ENCODE data around the gene ZMIZ2.
"Not testable (repeated sequence)": the region's sequence is repeated elsewhere in the genome, so short reads cannot be mapped to it uniquely, and the experiment has no call there.

ZMIZ2 gene

DNA sequence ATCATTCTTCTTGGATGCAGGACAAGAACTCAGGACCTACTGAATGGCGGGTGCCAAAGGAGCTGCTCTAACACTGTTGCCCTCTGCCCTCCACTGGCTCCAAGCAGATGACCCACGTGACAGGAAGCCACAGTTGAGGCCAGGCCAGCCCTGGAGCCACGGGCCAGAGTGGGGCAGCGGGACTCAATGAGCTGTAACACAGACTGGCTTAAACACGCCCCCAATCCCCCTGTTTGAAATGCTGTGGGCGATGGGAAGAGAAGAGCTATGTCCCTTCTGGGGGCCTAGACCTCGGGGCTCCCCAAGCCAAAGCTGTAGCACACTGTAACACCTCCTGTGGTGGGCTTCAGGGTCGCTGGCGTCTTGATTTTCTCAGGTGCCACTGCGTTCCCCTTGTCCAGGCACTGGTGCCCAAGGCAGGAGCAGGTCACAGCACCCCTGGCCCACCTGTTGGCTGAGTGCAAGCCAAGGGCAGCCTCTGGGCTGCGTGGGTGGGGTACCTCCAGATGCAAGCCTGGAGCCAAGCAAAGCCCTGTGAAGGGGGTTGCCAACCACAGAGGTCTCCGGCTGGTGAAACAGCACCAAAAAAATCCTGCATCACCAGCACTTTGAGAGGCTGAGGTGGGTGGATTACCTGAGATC lies 18.6 kb upstream of the ZMIZ2 start:
- Histone ChIP-seq H2AFZ (ENCODE audit: low read depth, low read length) (no peak overlapping the region), H3K9ac (ENCODE audit: low read length) (no peak overlapping the region), H3K4me2 (ENCODE audit: low read length) (no peak overlapping the region), H3K9me3 (ENCODE audit: insufficient read depth, low read length) (no peaks in the 10 kb centered on the region), H4K20me1 (ENCODE audit: insufficient read depth, low read length) (no peaks in the 10 kb centered on the region), H3K36me3 (replicated peaks; ENCODE audit: low read depth, low read length) (no peaks in the 10 kb centered on the region), H3K27me3 (ENCODE audit: low read depth, low read length) (no peaks in the 10 kb centered on the region), H3K27ac (ENCODE audit: low read length) (no peak overlapping the region), H3K4me3 (ENCODE audit: low read length) (no peak overlapping the region), H3K4me1 (ENCODE audit: low read length) (peaks cover under 1% of the 10 kb centered on the region), H3K79me2 (ENCODE audit: low read length) (no peaks in the 10 kb centered on the region)
- TF ChIP-seq, protein P1, sequence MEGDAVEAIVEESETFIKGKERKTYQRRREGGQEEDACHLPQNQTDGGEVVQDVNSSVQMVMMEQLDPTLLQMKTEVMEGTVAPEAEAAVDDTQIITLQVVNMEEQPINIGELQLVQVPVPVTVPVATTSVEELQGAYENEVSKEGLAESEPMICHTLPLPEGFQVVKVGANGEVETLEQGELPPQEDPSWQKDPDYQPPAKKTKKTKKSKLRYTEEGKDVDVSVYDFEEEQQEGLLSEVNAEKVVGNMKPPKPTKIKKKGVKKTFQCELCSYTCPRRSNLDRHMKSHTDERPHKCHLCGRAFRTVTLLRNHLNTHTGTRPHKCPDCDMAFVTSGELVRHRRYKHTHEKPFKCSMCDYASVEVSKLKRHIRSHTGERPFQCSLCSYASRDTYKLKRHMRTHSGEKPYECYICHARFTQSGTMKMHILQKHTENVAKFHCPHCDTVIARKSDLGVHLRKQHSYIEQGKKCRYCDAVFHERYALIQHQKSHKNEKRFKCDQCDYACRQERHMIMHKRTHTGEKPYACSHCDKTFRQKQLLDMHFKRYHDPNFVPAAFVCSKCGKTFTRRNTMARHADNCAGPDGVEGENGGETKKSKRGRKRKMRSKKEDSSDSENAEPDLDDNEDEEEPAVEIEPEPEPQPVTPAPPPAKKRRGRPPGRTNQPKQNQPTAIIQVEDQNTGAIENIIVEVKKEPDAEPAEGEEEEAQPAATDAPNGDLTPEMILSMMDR (IDR thresholded peaks at IDR 0.05; ENCODE audit: low read depth, low read length): no peak
- no peak for TF ChIP-seq EZH2phosphoT487 (IDR thresholded peaks at IDR 0.05; ENCODE audit: low read depth)

DNA sequence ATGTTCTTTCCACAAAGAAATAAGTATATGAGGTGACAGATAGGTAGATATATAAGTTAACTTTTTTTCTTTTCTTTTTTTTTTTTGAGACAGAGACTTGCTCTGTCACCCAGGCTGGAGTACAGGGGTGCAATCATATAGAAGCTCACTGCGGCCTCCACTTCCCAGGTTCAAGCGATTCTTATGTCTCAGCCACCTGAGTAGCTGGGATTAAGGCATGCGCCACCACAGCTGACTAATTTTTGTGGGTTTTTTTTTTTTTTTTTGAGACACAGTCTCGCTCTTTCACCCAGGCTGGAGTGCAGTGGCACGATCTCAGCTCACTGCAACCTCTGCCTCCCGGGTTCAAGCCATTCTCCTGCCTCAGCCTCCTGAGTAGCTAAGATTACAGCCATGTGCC lies 15.7 kb upstream of the ZMIZ2 start:
- not testable (repeated sequence) for H3K27ac ChIP-seq (ENCODE audit: low read length); H3K27me3 ChIP-seq (ENCODE audit: low read depth, low read length); H3K4me2 ChIP-seq (ENCODE audit: low read length); H3K4me3 ChIP-seq (ENCODE audit: low read length); H3K4me1 ChIP-seq (ENCODE audit: low read length); H2AFZ ChIP-seq (ENCODE audit: low read depth, low read length); H3K36me3 ChIP-seq (replicated peaks; ENCODE audit: low read depth, low read length); H3K79me2 ChIP-seq (ENCODE audit: low read length); H4K20me1 ChIP-seq (ENCODE audit: insufficient read depth, low read length); H3K9me3 ChIP-seq (ENCODE audit: insufficient read depth, low read length); H3K9ac ChIP-seq (ENCODE audit: low read length)

DNA sequence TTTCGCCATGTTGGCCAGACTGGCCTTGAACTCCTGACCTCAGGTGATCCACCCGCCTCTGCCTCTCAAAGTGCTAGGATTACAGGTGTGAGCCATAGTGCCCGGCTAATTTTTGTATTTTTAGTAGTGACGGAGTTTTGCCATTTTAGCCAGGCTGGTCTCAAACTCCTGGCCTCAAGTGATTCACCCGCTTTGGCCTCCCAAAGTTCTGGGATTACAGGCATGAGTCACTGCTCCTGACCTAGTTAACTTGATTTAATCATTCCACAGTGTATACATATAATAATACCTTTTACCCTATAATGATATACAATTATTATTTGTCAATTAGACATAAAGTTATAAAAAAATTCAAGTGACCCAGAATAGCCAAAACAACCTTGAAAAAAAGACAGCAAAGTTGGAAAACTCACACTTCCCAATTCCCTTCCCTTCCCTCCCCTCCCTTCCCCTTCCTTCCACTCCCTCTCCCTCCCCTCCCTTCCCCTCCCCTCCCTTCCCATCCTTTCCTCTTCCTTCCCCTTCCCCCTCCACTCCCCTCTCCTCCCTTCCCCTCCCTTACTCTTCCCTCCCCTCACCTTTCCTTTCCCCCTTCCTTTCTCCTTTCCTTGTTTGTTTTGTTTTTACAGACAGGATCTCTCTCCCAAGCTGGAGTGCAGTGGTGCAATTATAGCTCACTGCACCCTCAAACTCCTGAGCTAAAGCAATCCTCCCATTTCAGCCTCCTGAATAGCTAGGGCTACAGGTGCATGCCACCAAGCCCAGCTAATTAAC lies 14.8 kb upstream of the ZMIZ2 start:
- Histone ChIP-seq H3K4me1 (ENCODE audit: low read length) (peaks cover 8% of the 10 kb centered on the region), H3K9ac (ENCODE audit: low read length) (no peak overlapping the region), H3K27me3 (ENCODE audit: low read depth, low read length) (no peaks in the 10 kb centered on the region), H3K4me2 (ENCODE audit: low read length) (no peak overlapping the region), H3K4me3 (ENCODE audit: low read length) (no peak overlapping the region), H2AFZ (ENCODE audit: low read depth, low read length) (no peak overlapping the region), H3K79me2 (ENCODE audit: low read length) (no peaks in the 10 kb centered on the region), H3K27ac (ENCODE audit: low read length) (no peak overlapping the region), H4K20me1 (ENCODE audit: insufficient read depth, low read length) (no peaks in the 10 kb centered on the region), H3K9me3 (ENCODE audit: insufficient read depth, low read length) (no peaks in the 10 kb centered on the region; the same call in 1 of the 2 replicates), H3K36me3 (replicated peaks; ENCODE audit: low read depth, low read length) (no peaks in the 10 kb centered on the region)
- TF ChIP-seq EZH2phosphoT487 (IDR thresholded peaks at IDR 0.05; ENCODE audit: low read depth): no peak
- TF ChIP-seq, protein P1 (IDR thresholded peaks at IDR 0.05; ENCODE audit: low read depth, low read length): no peak

DNA sequence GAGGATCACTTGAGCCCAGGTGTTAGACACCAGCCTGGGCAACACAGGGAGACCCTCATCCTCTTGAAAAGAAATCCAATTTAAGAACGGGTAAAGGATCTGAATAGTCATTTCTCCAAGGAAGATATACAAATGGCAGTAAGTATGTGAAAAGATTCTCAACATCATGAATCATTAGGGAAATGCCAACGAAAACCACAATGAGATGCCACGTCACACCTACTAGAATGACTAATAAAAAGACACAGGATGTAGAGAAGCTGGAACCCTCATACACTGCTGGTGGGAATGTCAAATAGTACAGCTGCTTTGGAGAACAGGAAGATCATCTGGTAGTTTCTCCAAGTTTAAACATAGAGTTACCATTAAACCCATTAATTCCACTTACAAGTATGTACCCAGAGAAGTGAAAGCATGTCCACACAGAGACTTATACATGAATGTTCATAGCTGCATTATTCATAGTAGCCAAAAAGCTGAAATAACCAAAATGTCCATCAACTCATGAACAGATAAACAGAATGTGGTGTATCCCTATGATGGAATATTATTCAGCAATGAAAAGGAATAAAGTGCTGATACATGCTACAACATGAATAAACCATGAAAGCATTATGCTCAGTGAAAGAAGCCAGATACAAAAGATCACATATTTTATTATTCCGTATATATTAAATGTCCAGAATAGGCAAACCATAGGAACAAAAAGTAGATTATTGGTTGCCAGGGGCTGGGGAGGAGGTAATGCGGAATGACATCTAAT lies 13.1 kb upstream of the ZMIZ2 start:
- Histone ChIP-seq H3K4me3 (ENCODE audit: low read length) (no peak overlapping the region), H3K4me1 (ENCODE audit: low read length) (peaks cover 8% of the 10 kb centered on the region), H4K20me1 (ENCODE audit: insufficient read depth, low read length) (no peaks in the 10 kb centered on the region), H3K27me3 (ENCODE audit: low read depth, low read length) (no peaks in the 10 kb centered on the region), H3K27ac (ENCODE audit: low read length) (no peak overlapping the region), H3K79me2 (ENCODE audit: low read length) (no peaks in the 10 kb centered on the region), H3K36me3 (replicated peaks; ENCODE audit: low read depth, low read length) (no peaks in the 10 kb centered on the region), H3K9me3 (ENCODE audit: insufficient read depth, low read length) (no peaks in the 10 kb centered on the region; the same call in 1 of the 2 replicates), H3K4me2 (ENCODE audit: low read length) (peak overlapping the region; percentile 31), H2AFZ (ENCODE audit: low read depth, low read length) (no peak overlapping the region), H3K9ac (ENCODE audit: low read length) (no peak overlapping the region)
- TF ChIP-seq, protein P1 (IDR thresholded peaks at IDR 0.05; ENCODE audit: low read depth, low read length): no peak
- no peak for TF ChIP-seq EZH2phosphoT487 (IDR thresholded peaks at IDR 0.05; ENCODE audit: low read depth)

All from OCI-LY3 (cell line).